HTERT RPE-1 (cell line): ENCODE measurements around the gene CRAMP1.
"Not testable (repeated sequence)": the region's sequence is repeated elsewhere in the genome, so short reads cannot be mapped to it uniquely, and the experiment has no call there.

ENCODE experiments used
- in situ Hi-C: fragments of 300-500 bp; cut with MboI; formaldehyde crosslinking; loops from 4 replicates; pipeline ENCODE4 v1.14.3; 2020; ENCODE audit warnings: low sequenced_read_pairs

CRAMP1 gene

GRCh38 chr16:1708083-1708767, 96.1 kb downstream of the CRAMP1 start:
- in situ Hi-C loops, result no loop called here

DNA sequence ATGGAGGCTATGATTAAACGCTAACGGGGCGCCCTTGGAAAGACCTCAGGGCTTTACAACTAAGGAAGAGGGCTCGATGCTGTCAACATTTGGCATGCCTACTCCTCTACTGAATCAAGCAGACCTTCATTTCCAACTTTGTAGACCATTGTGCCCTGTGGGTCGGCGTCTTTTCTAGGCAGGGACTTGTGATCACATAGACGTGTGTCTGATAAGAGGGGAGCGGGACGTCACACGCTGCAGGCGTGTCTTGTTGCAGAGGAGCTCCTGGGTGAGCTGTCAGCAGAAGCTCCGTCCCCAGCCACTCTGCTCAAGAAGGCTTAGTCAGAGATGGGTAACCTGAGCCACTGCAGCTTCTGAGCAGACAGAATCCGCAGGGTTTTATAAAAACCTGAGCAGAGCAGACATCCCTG, 96.6 kb downstream of the CRAMP1 start:
- in situ Hi-C loops, result no loop called here

- in situ Hi-C loops, result no loop called here
Observed at GRCh38 chr16:1709356-1709755, 97.2 kb downstream of the CRAMP1 start.

GRCh38 chr16:1710811-1711507, 98.8 kb downstream of the CRAMP1 start:
- in situ Hi-C loops, result no loop called here

DNA sequence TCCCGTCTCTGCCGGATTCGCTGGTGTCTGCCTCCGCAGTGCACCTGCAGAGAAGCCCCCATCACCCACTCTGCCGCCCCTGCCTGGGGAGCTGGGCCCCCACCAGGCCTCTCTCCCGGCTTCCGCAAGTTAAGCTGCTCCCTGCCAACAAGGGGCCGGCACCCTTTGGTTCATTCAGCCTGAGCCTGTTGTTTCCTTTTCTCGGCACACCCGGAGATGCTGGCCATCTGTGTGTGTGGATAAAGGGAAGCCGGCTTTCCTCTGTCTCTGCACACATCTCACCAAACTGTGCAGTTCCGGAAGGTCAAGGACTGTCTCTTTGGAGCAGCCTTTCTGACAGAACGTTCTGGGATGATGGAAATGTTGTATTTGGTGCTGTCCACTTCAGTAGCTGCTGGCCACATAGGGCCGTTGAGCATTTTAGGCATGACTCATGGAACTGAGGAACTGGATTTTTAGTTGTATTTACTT, 100.7 kb downstream of the CRAMP1 start:
- in situ Hi-C loops, result no loop called here

DNA sequence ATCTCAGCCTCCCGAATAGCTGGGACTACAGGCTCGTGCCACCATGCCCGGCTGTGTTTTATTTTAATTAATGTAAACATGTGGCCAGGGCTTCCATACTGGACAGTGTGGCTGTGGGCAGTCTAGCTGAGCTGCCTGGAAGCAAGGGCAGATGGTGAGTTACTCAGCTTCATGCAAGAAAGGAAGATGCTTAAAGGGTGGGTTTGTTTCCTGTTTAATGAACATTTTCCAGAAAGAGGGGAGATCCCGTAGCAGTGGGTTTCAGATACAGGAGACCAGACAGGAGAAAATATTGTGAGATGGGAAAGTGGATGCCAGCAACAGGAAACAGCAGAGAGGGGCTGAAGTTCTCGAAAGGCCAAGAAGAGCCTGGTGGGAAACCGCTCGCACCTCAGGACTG, 101.2 kb downstream of the CRAMP1 start:
- in situ Hi-C loops, result no loop called here

DNA sequence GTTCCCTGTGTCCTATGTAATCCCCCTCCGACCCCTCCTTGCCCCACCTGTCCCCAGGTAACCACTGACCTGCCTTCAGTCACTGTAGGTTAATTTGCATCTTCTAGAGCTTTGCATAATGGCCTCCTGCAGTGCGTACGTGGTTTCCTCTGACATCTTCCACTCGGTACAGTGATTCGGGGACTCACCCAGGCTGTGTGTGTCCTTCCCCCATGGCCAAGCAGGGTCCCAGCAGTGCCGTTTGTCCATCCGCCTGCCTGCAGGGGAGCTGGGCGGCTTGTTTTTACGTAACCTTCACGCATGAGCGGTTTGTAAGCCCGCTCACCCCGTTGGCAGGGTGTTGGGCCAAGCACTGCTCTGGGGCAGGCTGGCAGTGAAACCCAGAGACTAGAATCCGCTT, 101.8 kb downstream of the CRAMP1 start:
- in situ Hi-C loops, result no loop called here

- in situ Hi-C loops, result no loop called here
Observed at GRCh38 chr16:1715220-1715619, 103.1 kb downstream of the CRAMP1 start.

GRCh38 chr16:1718236-1718635, 106.1 kb downstream of the CRAMP1 start:
- in situ Hi-C loops, result not testable (repeated sequence)

- in situ Hi-C loops, result not testable (repeated sequence)
Observed at GRCh38 chr16:1719559-1720229, 107.5 kb downstream of the CRAMP1 start.

GRCh38 chr16:1721372-1721771, 109.2 kb downstream of the CRAMP1 start:
- in situ Hi-C loops, result no loop called here

- in situ Hi-C loops, result no loop called here
Observed at GRCh38 chr16:1723450-1724147, 111.4 kb downstream of the CRAMP1 start.

DNA sequence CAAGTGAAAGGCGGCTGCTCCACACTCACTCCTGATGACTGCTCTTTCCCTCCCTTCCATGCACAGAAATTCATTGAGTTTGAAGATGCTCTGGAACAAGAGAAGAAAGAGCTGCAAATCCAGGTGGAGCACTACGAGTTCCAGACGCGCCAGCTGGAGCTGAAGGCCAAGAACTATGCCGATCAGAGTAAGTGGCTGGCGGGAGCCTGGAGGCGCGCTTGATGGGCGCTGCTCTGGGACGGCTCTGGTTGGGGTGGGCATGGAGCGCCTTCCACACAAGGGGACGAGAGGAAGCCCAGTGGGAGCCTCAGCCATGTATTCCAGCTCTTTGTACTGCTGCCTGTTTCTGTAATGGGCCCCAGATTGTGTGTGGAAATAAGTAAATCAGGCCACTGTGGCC, 112.3 kb downstream of the CRAMP1 start:
- in situ Hi-C loops, result no loop called here

- in situ Hi-C loops, result no loop called here
Observed at GRCh38 chr16:1726661-1727502, 114.7 kb downstream of the CRAMP1 start.
